Glutamatergic neuron (in vitro differentiated cells): ENCODE results near the gene COL16A1. TPM values are rescaled to one million over a fixed set of nuclear protein-coding genes. Genes with fewer than 3 reads are reported as not detected.

Experiments
- DNase-seq: peaks from one replicate; pipeline ENCODE4 v3.0.0; 2022
- H3K27ac Mint-ChIP-seq: one replicate; pipeline ENCODE4 v1.8.0; 2020; ENCODE audit warnings: mild to moderate bottlenecking, mixed read lengths, inconsistent platforms; ENCODE audit not compliant: unreplicated experiment
- H3K27me3 Mint-ChIP-seq: one replicate; pipeline ENCODE4 v1.8.0; 2020; ENCODE audit warnings: mild to moderate bottlenecking, moderate library complexity, mixed read lengths, inconsistent platforms; ENCODE audit not compliant: unreplicated experiment
- H3K36me3 Mint-ChIP-seq: one replicate; pipeline ENCODE4 v1.8.0; 2020; ENCODE audit warnings: mild to moderate bottlenecking, mixed read lengths, inconsistent platforms; ENCODE audit not compliant: unreplicated experiment
- H3K4me1 Mint-ChIP-seq: one replicate; pipeline ENCODE4 v1.8.0; 2020; ENCODE audit warnings: mild to moderate bottlenecking, low read depth, mixed read lengths, inconsistent platforms; ENCODE audit not compliant: unreplicated experiment
- H3K4me3 Mint-ChIP-seq: one replicate; pipeline ENCODE4 v1.8.0; 2020; ENCODE audit warnings: mild to moderate bottlenecking, mixed read lengths, inconsistent platforms; ENCODE audit not compliant: unreplicated experiment
- H3K9me3 Mint-ChIP-seq: one replicate; pipeline ENCODE4 v1.8.0; 2020; ENCODE audit warnings: mild to moderate bottlenecking, moderate library complexity, mixed read lengths, inconsistent platforms; ENCODE audit not compliant: unreplicated experiment
- total RNA-seq: library from RNA; stranded (reverse); fragmentation: NEBNext Ultra II Directional; extraction: Animal tissue kit (Norgen Biotek cat#: 25700); gene quantifications from one replicate; pipeline ENCODE4 v1.2.1, GENCODE V29; 2021; ENCODE audit not compliant: unreplicated experiment
- TF ChIP-seq, protein P1 (sequence below): fragments of 200-600 bp; sonication (generic); IDR thresholded peaks from one replicate; pipeline ENCODE4 v1.5.0; 2021; ENCODE audit not compliant: partially characterized antibody, unreplicated experiment

COL16A1 gene
- total RNA-seq, 1 donor from 2014 or later: 52.2 TPM

GRCh38 chr1:31697369-31697984 is 6.3 kb downstream of the COL16A1 start:
- Mint-ChIP-seq H3K4me3 (peak overlapping the region; percentile 7), H3K36me3 (no peaks in the 10 kb centered on the region), H3K9me3 (peaks cover 28% of the 10 kb centered on the region), H3K27ac (peak overlapping the region; percentile 41), H3K27me3 (peaks cover 11% of the 10 kb centered on the region), H3K4me1 (peaks cover 25% of the 10 kb centered on the region)
- DNase-seq: no peak
- TF ChIP-seq, protein P1, sequence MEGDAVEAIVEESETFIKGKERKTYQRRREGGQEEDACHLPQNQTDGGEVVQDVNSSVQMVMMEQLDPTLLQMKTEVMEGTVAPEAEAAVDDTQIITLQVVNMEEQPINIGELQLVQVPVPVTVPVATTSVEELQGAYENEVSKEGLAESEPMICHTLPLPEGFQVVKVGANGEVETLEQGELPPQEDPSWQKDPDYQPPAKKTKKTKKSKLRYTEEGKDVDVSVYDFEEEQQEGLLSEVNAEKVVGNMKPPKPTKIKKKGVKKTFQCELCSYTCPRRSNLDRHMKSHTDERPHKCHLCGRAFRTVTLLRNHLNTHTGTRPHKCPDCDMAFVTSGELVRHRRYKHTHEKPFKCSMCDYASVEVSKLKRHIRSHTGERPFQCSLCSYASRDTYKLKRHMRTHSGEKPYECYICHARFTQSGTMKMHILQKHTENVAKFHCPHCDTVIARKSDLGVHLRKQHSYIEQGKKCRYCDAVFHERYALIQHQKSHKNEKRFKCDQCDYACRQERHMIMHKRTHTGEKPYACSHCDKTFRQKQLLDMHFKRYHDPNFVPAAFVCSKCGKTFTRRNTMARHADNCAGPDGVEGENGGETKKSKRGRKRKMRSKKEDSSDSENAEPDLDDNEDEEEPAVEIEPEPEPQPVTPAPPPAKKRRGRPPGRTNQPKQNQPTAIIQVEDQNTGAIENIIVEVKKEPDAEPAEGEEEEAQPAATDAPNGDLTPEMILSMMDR: no peak

- no peak overlapping the region for H3K27ac Mint-ChIP-seq
- peaks cover 26% of the 10 kb centered on the region for H3K4me1 Mint-ChIP-seq
- no peaks in the 10 kb centered on the region for H3K36me3 Mint-ChIP-seq
- no peak for DNase-seq
- H3K4me3 Mint-ChIP-seq: no peak overlapping the region
- H3K27me3 Mint-ChIP-seq: peaks cover 12% of the 10 kb centered on the region
- TF ChIP-seq, protein P1: no peak
- H3K9me3 Mint-ChIP-seq: peaks cover 28% of the 10 kb centered on the region
Observed at GRCh38 chr1:31696242-31696641, 7.6 kb downstream of the COL16A1 start.

GRCh38 chr1:31695327-31695726 is 8.5 kb downstream of the COL16A1 start:
- H3K9me3 Mint-ChIP-seq: peaks cover 24% of the 10 kb centered on the region
- no peak overlapping the region for H3K27ac Mint-ChIP-seq
- H3K4me1 Mint-ChIP-seq: peaks cover 25% of the 10 kb centered on the region
- DNase-seq: no peak
- H3K27me3 Mint-ChIP-seq: peaks cover 12% of the 10 kb centered on the region
- H3K36me3 Mint-ChIP-seq: no peaks in the 10 kb centered on the region
- no peak overlapping the region for H3K4me3 Mint-ChIP-seq
- TF ChIP-seq, protein P1: no peak

DNA sequence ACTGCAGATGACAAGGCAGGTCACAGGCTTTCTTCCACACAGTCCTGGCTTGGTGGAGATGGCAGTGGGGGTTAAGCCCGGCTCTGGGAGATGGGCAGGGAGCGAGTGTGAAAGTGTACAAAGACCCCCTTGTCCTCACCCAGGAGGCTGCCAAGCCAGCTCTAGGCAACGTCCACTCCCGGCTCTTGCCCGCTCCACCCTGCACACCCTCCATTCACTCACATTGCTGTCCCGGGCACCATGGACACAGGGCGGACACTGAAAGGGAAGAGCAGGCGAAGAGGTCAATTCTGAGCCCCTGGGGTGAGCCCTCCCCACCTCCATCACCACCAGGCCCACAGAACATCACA is 8.9 kb downstream of the COL16A1 start:
- no peak for DNase-seq
- H3K4me1 Mint-ChIP-seq: peaks cover 27% of the 10 kb centered on the region
- H3K27ac Mint-ChIP-seq: no peak overlapping the region

More for the DNA sequence above, 8.9 kb downstream of the COL16A1 start:
- TF ChIP-seq, protein P1: no peak
- H3K36me3 Mint-ChIP-seq: no peaks in the 10 kb centered on the region
- H3K27me3 Mint-ChIP-seq: peaks cover 12% of the 10 kb centered on the region
- no peak overlapping the region for H3K4me3 Mint-ChIP-seq
- H3K9me3 Mint-ChIP-seq: peaks cover 23% of the 10 kb centered on the region
